H1 (cell line): ENCODE results near the gene MYH16. TPM values are rescaled to one million over a fixed set of nuclear protein-coding genes. Genes with fewer than 3 reads are reported as not detected.

Source experiments
- CTCF ChIA-PET: fragments of 300-600 bp; sonication (Branson Sonifier 250); formaldehyde crosslinking; loops from one replicate; lab custom pipeline; 2021; ENCODE audit not compliant: partially characterized antibody; lab: Charles Lee
- POLR2A ChIA-PET: fragments of 300-600 bp; sonication (Branson Sonifier 250); formaldehyde crosslinking; loops from one replicate; lab custom pipeline; 2021; ENCODE audit warnings: inconsistent platforms; ENCODE audit not compliant: partially characterized antibody; lab: Charles Lee
- DNase-seq, 2 experiments: peaks; one replicate each; pipeline versions ENCODE4 v3.0.0 to v3.0.0-alpha.2; 2010 to 2022; ENCODE audit warnings: low spot score in 2 of 2, low read depth in 1 of 2, mixed read lengths in 1 of 2
- FAIRE-seq: peaks from 2 replicates; lab custom pipeline; 2011; peaks lifted over from hg19 to GRCh38; lab: Jason Lieb, UNC
- H2AFZ ChIP-seq: 2 replicates; pipeline ENCODE4 v1.8.1; 2012; ENCODE audit warnings: low read length, inconsistent platforms
- H2AK5ac ChIP-seq: 2 replicates; pipeline ENCODE4 v1.6.1; 2013; ENCODE audit warnings: low read depth, low read length
- H2BK120ac ChIP-seq: replicated peaks from 2 replicates; pipeline ENCODE3; 2013; ENCODE audit warnings: low read depth, low read length, inconsistent platforms
- H2BK12ac ChIP-seq: 2 replicates; pipeline ENCODE4 v1.6.1; 2013; ENCODE audit warnings: low read depth, low read length
- H2BK15ac ChIP-seq: 2 replicates; pipeline ENCODE4 v1.6.1; 2013; ENCODE audit warnings: low read length
- H2BK20ac ChIP-seq: 2 replicates; pipeline ENCODE4 v1.6.1; 2013; ENCODE audit warnings: low read length
- H2BK5ac ChIP-seq: 2 replicates; pipeline ENCODE4 v1.6.1; 2013; ENCODE audit warnings: low read depth, low read length
- H3K14ac ChIP-seq: 2 replicates; pipeline ENCODE4 v1.6.1; 2013; ENCODE audit warnings: inconsistent platforms; ENCODE audit not compliant: insufficient read length
- H3K18ac ChIP-seq: 2 replicates; pipeline ENCODE4 v1.6.1; 2013; ENCODE audit warnings: low read length; ENCODE audit errors: extremely low read depth
- H3K23ac ChIP-seq: 2 replicates; pipeline ENCODE4 v1.6.1; 2013; ENCODE audit warnings: inconsistent platforms; ENCODE audit not compliant: insufficient read length
- H3K23me2 ChIP-seq: 2 replicates; pipeline ENCODE4 v1.6.1; 2013; ENCODE audit warnings: low read depth, low read length
- H3K27ac ChIP-seq: 2 replicates; pipeline ENCODE4 v1.6.1; 2011; ENCODE audit warnings: low read depth, low read length, inconsistent platforms
- H3K27me3 ChIP-seq, 4 experiments: replicated peaks in 1 of 4; 1 replicate in 1 of 4; 2 replicates in 3 of 4; pipeline versions ENCODE4 v1.6.1 to v1.8.1; 2011 to 2013; ENCODE audit warnings: low read length in 3 of 4, mild to moderate bottlenecking in 3 of 4, inconsistent platforms in 2 of 4, mixed read lengths in 2 of 4, moderate library complexity in 1 of 4; ENCODE audit not compliant: control insufficient read depth in 3 of 4, insufficient read depth in 3 of 4; ENCODE audit errors: extremely low read depth in 1 of 4
- H3K36me3 ChIP-seq, 4 experiments: 2 replicates each; pipeline versions ENCODE4 v1.6.1 to v1.8.1; 2011 to 2013; ENCODE audit warnings: mild to moderate bottlenecking in 4 of 4, low read length in 3 of 4, moderate library complexity in 2 of 4, control low read depth in 1 of 4, inconsistent platforms in 1 of 4; ENCODE audit not compliant: insufficient read depth in 4 of 4, control insufficient read depth in 2 of 4
- H3K4ac ChIP-seq: replicated peaks from 2 replicates; pipeline ENCODE3; 2013; ENCODE audit warnings: low read length, low read depth, mixed read lengths, inconsistent platforms; ENCODE audit not compliant: insufficient read length
- H3K4me1 ChIP-seq, 4 experiments: replicated peaks in 1 of 4; 1 replicate in 1 of 4; 2 replicates in 3 of 4; pipeline versions ENCODE4 v1.6.1 to v1.8.1; 2011 to 2013; ENCODE audit warnings: low read length in 3 of 4, inconsistent platforms in 2 of 4, mixed read lengths in 1 of 4; ENCODE audit not compliant: insufficient read depth in 4 of 4, control insufficient read depth in 3 of 4
- H3K4me2 ChIP-seq, 2 experiments: 2 replicates each; pipeline versions ENCODE4 v1.6.1 to v1.8.1; 2011 to 2013; ENCODE audit warnings: low read depth in 2 of 2, low read length in 2 of 2, control low read depth in 1 of 2, inconsistent platforms in 1 of 2, mild to moderate bottlenecking in 1 of 2; ENCODE audit not compliant: insufficient read depth in 1 of 2
- H3K4me3 ChIP-seq, 4 experiments: fragments of 200-600, 300-600 bp in 1 of 4; sonication (generic), shearing (Covaris generic), sonication (Bioruptor Twin) in 1 of 4; 2 replicates each; pipeline versions ENCODE4 v1.5.1 to v1.8.1; 2011 to 2016; ENCODE audit warnings: low read length in 4 of 4, low read depth in 3 of 4, control low read depth in 2 of 4, inconsistent platforms in 2 of 4, mild to moderate bottlenecking in 2 of 4, mixed read lengths in 1 of 4, moderate library complexity in 1 of 4; ENCODE audit not compliant: insufficient read depth in 2 of 4; ENCODE audit errors: extremely low read depth in 1 of 4
- H3K56ac ChIP-seq: replicated peaks from 2 replicates; pipeline ENCODE3; 2013; ENCODE audit warnings: low read depth, mild to moderate bottlenecking, mixed read lengths, low read length, inconsistent platforms; ENCODE audit not compliant: insufficient read length
- H3K79me1 ChIP-seq: 2 replicates; pipeline ENCODE4 v1.6.1; 2013; ENCODE audit warnings: low read depth, low read length, control low read depth
- H3K79me2 ChIP-seq, 2 experiments: 2 replicates each; pipeline versions ENCODE4 v1.6.1 to v1.8.1; 2012 to 2013; ENCODE audit warnings: low read length in 2 of 2, mild to moderate bottlenecking in 2 of 2, inconsistent platforms in 1 of 2; ENCODE audit not compliant: insufficient read depth in 2 of 2, control insufficient read depth in 1 of 2
- H3K9ac ChIP-seq, 4 experiments: replicated peaks in 1 of 4; 1 replicate in 1 of 4; 2 replicates in 3 of 4; pipeline versions ENCODE4 v1.6.1 to v1.8.1; 2011 to 2013; ENCODE audit warnings: low read depth in 3 of 4, low read length in 3 of 4, control low read depth in 2 of 4, mild to moderate bottlenecking in 2 of 4, moderate library complexity in 2 of 4, inconsistent platforms in 1 of 4; ENCODE audit errors: extremely low read depth in 1 of 4
- H3K9me3 ChIP-seq, 2 experiments: 2 replicates each; pipeline versions ENCODE4 v1.6.1 to v1.8.1; 2012 to 2013; ENCODE audit warnings: mild to moderate bottlenecking in 2 of 2, moderate library complexity in 2 of 2, control low read depth in 1 of 2, inconsistent platforms in 1 of 2, low read depth in 1 of 2, low read length in 1 of 2, mixed read lengths in 1 of 2; ENCODE audit not compliant: insufficient read depth in 2 of 2
- H4K20me1 ChIP-seq, 2 experiments: replicated peaks in 1 of 2; 2 replicates each; pipeline versions ENCODE3 to v1.8.1; 2011 to 2013; ENCODE audit warnings: inconsistent platforms in 2 of 2, low read length in 2 of 2, mild to moderate bottlenecking in 1 of 2; ENCODE audit not compliant: insufficient read depth in 2 of 2, control insufficient read depth in 1 of 2
- H4K5ac ChIP-seq: 2 replicates; pipeline ENCODE4 v1.6.1; 2013; ENCODE audit warnings: low read length, low read depth, mixed read lengths, inconsistent platforms; ENCODE audit not compliant: insufficient read length
- H4K8ac ChIP-seq: 2 replicates; pipeline ENCODE4 v1.8.0; 2013; ENCODE audit warnings: mild to moderate bottlenecking, moderate library complexity, low read length, inconsistent platforms; ENCODE audit not compliant: insufficient read depth; ENCODE audit errors: extremely low read depth
- H4K91ac ChIP-seq: replicated peaks from 2 replicates; pipeline ENCODE3; 2013; ENCODE audit warnings: low read length, mixed read lengths, inconsistent platforms; ENCODE audit not compliant: insufficient read length
- CBX5 ChIP-seq: fragments of 300-800, 300-1000 bp; sonication (generic); IDR thresholded peaks from 2 replicates; pipeline ENCODE4 v1.7.1; 2016; ENCODE audit warnings: antibody characterized with exemption, low read length, low read depth
- CHD1 ChIP-seq: IDR thresholded peaks from 2 replicates; pipeline ENCODE4 v1.6.1; 2012; ENCODE audit warnings: low read depth, low read length, improper control_type of control experiment
- E2F6 ChIP-seq: IDR thresholded peaks from 2 replicates; pipeline ENCODE4 v1.6.1; 2012; ENCODE audit warnings: inconsistent platforms
- FOSL1 ChIP-seq: IDR thresholded peaks from 2 replicates; pipeline ENCODE4 v1.6.1; 2011; ENCODE audit warnings: mild to moderate bottlenecking, low read depth, low read length, moderate library complexity; ENCODE audit not compliant: insufficient read depth
- GABPA ChIP-seq: IDR thresholded peaks from 2 replicates; pipeline ENCODE4 v1.6.1; 2011; ENCODE audit warnings: mild to moderate bottlenecking, low read length, moderate library complexity, borderline replicate concordance; ENCODE audit not compliant: insufficient read depth
- JUND ChIP-seq: IDR thresholded peaks from 2 replicates; pipeline ENCODE4 v1.6.1; 2011; ENCODE audit warnings: mild to moderate bottlenecking, improper control_type of control experiment, low read length
- KDM1A ChIP-seq: fragments of 200-600, 300-600 bp; sonication (generic); IDR thresholded peaks from 2 replicates; pipeline ENCODE4 v1.7.1; 2016; ENCODE audit warnings: mild to moderate bottlenecking, low read length, borderline replicate concordance
- MAFK ChIP-seq: IDR thresholded peaks from 2 replicates; pipeline ENCODE4 v1.6.1; 2012; ENCODE audit warnings: low read depth, mild to moderate bottlenecking, improper control_type of control experiment, low read length
- NRF1 ChIP-seq: IDR thresholded peaks from 2 replicates; pipeline ENCODE4 v1.6.1; 2011; ENCODE audit warnings: mild to moderate bottlenecking, low read depth, low read length, improper control_type of control experiment
- POLR2AphosphoS5 ChIP-seq: IDR thresholded peaks from 2 replicates; pipeline ENCODE4 v1.6.1; 2011; ENCODE audit warnings: low read depth, low read length
- SIX5 ChIP-seq: IDR thresholded peaks from 2 replicates; pipeline ENCODE4 v1.6.1; 2011; ENCODE audit warnings: mild to moderate bottlenecking, low read depth, low read length
- SRF ChIP-seq: IDR thresholded peaks from 2 replicates; pipeline ENCODE4 v1.6.1; 2011; ENCODE audit warnings: mild to moderate bottlenecking, low read depth, low read length, moderate library complexity
- SUZ12 ChIP-seq: fragments of 200-600 bp; sonication (generic); IDR thresholded peaks from 2 replicates; pipeline ENCODE4 v1.6.1; 2012; ENCODE audit warnings: mild to moderate bottlenecking, inconsistent platforms, low read length, moderate library complexity, mixed read lengths
- ZNF274 ChIP-seq: IDR thresholded peaks from 2 replicates; pipeline ENCODE4 v1.7.0; 2012; ENCODE audit warnings: low read length, borderline replicate concordance; ENCODE audit errors: extremely low read depth
- WGBS, 2 experiments: shearing (Covaris generic) in 1 of 2; methylation state at CpG; one replicate each; pipeline versions ENCODE4 v1.1.6 to v1.1.7; 2013 to 2015; ENCODE audit warnings: low lambda C conversion rate in 2 of 2, mixed read lengths in 2 of 2, inconsistent platforms in 1 of 2, low coverage in 1 of 2, missing lambda C conversion rate in 1 of 2; ENCODE audit not compliant: insufficient replicate concordance in 2 of 2, insufficient coverage in 1 of 2, insufficient read length in 1 of 2; ENCODE audit errors: extremely low coverage in 1 of 2, missing lambda C conversion rate in 1 of 2; 5-methylcytosine and 5-hydroxymethylcytosine counted together
- polyA plus RNA-seq, 7 experiments: library from polyadenylated mRNA; depleted of rRNA in 3 of 7; stranded (reverse) in 5 of 7; unstranded in 2 of 7; fragments of >200 nt in 5 of 7; fragments of 200-250 nt in 2 of 7; gene quantifications; 1 replicate in 5 of 7; 2 replicates in 1 of 7; 4 replicates in 1 of 7; pipeline versions ENCODE4 v1.2.1 to v1.2.3, GENCODE V29; 2011 to 2013; ENCODE audit warnings: missing spikeins in 2 of 7, mixed read lengths in 2 of 7
- total RNA-seq: library from RNA; stranded (reverse); fragmentation: NEBNext Ultra II Directional; extraction: Animal tissue kit (Norgen Biotek cat#: 25700); gene quantifications from 2 replicates; pipeline ENCODE4 v1.2.1, GENCODE V29; 2021

Gene MYH16
- total and polyA plus RNA-seq, 2 of the 8 experiments (the other 6 are each of a cell fraction or from before 2014, with no cell fraction given) = not detected

GRCh38 chr7:99268577-99268908 lies 4.1 kb upstream of the MYH16 start:
- H3K27ac ChIP-seq = no peak overlapping the region
- H3K4me1 ChIP-seq = 0 out of 7 replicates have a peak, but pooled peaks cover 0 to 2% (median 0%) of the 10 kb centered on the region in 4 experiments
- H2BK12ac ChIP-seq = no peak overlapping the region
- H3K4ac ChIP-seq = no peak overlapping the region
- H3K36me3 ChIP-seq = no peaks in the 10 kb centered on the region
- peaks cover 0 to 2% of the 10 kb centered on the region in 2 experiments for H4K20me1 ChIP-seq
- DNase-seq (no peak), FAIRE-seq (no peak)
- H3K9me3 ChIP-seq = no peaks in the 10 kb centered on the region
- H3K18ac ChIP-seq = no peak overlapping the region
- H2BK120ac ChIP-seq = no peak overlapping the region
- H2BK20ac ChIP-seq = no peak overlapping the region
- no peaks in the 10 kb centered on the region for H3K79me1 ChIP-seq
- no peak overlapping the region for H2BK5ac ChIP-seq
- POLR2A ChIA-PET = interaction anchor here (0.9 to 1.4 kb wide), 3 partner anchors 11 to 140 kb away, joined by 3 to 5 read pairs (median 4); partner anchors contain the start of genes BUD31 and PDAP1
- no peak overlapping the region for H2AFZ ChIP-seq
- H3K23me2 ChIP-seq = no peaks in the 10 kb centered on the region
- H2BK15ac ChIP-seq = no peak overlapping the region
- no peak overlapping the region for H3K23ac ChIP-seq
- H4K8ac ChIP-seq = no peak overlapping the region
- H3K9ac ChIP-seq = no peak overlapping the region
- no peak overlapping the region for H4K5ac ChIP-seq
- H3K56ac ChIP-seq = no peak overlapping the region
- no peak overlapping the region for H3K14ac ChIP-seq
- H2AK5ac ChIP-seq = no peak overlapping the region
- no peak overlapping the region for H3K4me2 ChIP-seq
- H3K79me2 ChIP-seq = no peaks in the 10 kb centered on the region
- 82% methylated on average over 4 of the region's 4 CpGs; no CpG with 5 or more reads in 1 of the 2 experiments for WGBS, 2 experiments
- no peaks in the 10 kb centered on the region for H3K27me3 ChIP-seq
- H3K4me3 ChIP-seq = no peak overlapping the region
- no peak overlapping the region for H4K91ac ChIP-seq
- CTCF ChIA-PET = interaction anchor here (0.8 to 2.6 kb wide), 6 partner anchors 9 to 228 kb away, joined by 3 to 11 read pairs (median 4); no protein-coding TSS in a partner anchor
- TF ChIP-seq SRF (no peak), CHD1 (no peak), POLR2AphosphoS5 (no peak), SIX5 (no peak), MAFK (no peak), JUND (no peak), GABPA (no peak), KDM1A (no peak), ZNF274 (no peak), SUZ12 (no peak), E2F6 (no peak), NRF1 (no peak), CBX5 (no peak), FOSL1 (no peak)
